MM.1S (cell line): ENCODE measurements around the gene CCDC134.

Experiments used
- EZH2phosphoT487 ChIP-seq: fragments of 300-600 bp; sonication (generic); IDR thresholded peaks from 2 replicates; pipeline ENCODE4 v1.6.1; 2018; ENCODE audit warnings: antibody characterized with exemption, low read length
- TF ChIP-seq, protein P1 (sequence below): fragments of 300-600 bp; sonication (generic); IDR thresholded peaks from 2 replicates; pipeline ENCODE4 v1.5.1; 2016; ENCODE audit warnings: antibody characterized with exemption, low read length, mixed read lengths

DNA sequence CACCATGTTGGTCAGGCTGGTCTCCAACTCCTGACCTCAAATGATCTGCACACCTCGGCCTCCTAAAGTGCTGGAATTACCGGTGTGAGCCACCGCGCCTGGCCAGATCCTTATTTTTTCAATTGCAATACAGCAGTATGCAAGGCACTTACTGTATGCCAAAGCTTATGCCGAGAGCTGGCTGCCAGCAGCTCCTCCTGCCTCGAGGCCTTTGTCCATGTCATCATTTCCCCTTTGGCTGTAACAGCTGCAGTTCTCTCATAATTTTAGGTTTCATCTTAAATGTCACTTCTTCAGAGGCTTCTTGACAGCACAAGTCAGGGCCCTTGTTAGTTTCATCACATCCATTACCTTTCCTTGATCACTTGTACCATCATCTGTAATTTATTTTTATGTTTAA is 30.9 kb downstream of the CCDC134 start:
- TF ChIP-seq, protein P1, sequence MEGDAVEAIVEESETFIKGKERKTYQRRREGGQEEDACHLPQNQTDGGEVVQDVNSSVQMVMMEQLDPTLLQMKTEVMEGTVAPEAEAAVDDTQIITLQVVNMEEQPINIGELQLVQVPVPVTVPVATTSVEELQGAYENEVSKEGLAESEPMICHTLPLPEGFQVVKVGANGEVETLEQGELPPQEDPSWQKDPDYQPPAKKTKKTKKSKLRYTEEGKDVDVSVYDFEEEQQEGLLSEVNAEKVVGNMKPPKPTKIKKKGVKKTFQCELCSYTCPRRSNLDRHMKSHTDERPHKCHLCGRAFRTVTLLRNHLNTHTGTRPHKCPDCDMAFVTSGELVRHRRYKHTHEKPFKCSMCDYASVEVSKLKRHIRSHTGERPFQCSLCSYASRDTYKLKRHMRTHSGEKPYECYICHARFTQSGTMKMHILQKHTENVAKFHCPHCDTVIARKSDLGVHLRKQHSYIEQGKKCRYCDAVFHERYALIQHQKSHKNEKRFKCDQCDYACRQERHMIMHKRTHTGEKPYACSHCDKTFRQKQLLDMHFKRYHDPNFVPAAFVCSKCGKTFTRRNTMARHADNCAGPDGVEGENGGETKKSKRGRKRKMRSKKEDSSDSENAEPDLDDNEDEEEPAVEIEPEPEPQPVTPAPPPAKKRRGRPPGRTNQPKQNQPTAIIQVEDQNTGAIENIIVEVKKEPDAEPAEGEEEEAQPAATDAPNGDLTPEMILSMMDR, result no peak
- TF ChIP-seq EZH2phosphoT487, result no peak
